ENCODE results near the gene ITGB7.

Gene ITGB7

GRCh38 chr12:53251477-53252348 is 44.7 kb upstream of the ITGB7 start (continued):
- TF ChIP-seq ZNF660 (tag by site-specific recombination; IDR thresholded peaks at IDR 0.05) (peak; percentile 9), ZNF155 (tag by site-specific recombination; IDR thresholded peaks at IDR 0.05) (no peak), INSM2 (tag by site-specific recombination; IDR thresholded peaks at IDR 0.05) (no peak; the same call in 1 of the 2 replicates), ZBTB11 (tag by site-specific recombination; conservative IDR thresholded peaks at IDR 0.05; ENCODE audit: low read depth) (peak; percentile 70), ZNF548 (tag by site-specific recombination; IDR thresholded peaks at IDR 0.05) (no peak), ZNF37A (tag by site-specific recombination; IDR thresholded peaks at IDR 0.05) (no peak), TRIM28 (IDR thresholded peaks at IDR 0.05; ENCODE audit: borderline replicate concordance, low read length) (0 out of 2 replicates have a peak, but pooled peaks have one; percentile 41), BCL11B (tag by site-specific recombination; IDR thresholded peaks at IDR 0.05; ENCODE audit: low read depth) (peak; percentile 72; the same call in 1 of the 2 replicates), GLIS1 (tag by site-specific recombination; IDR thresholded peaks at IDR 0.05) (peak; percentile 11; the same call in 1 of the 2 replicates), ZNF354C (tag by site-specific recombination; IDR thresholded peaks at IDR 0.05; ENCODE audit: borderline replicate concordance, low read depth) (no peak), AEBP2 (tag by site-specific recombination; IDR thresholded peaks at IDR 0.05; ENCODE audit: borderline replicate concordance) (no peak), BCL6B (tag by site-specific recombination; IDR thresholded peaks at IDR 0.05) (no peak), SP7 (tag by site-specific recombination; IDR thresholded peaks at IDR 0.05) (peak; percentile 73; the same call in 1 of the 2 replicates), KLF17 (tag by site-specific recombination; IDR thresholded peaks at IDR 0.05) (no peak), ZNF146 (tag by site-specific recombination; IDR thresholded peaks at IDR 0.05) (no peak), ZEB2 (tag by site-specific recombination; IDR thresholded peaks at IDR 0.05) (0 out of 2 replicates have a peak, but pooled peaks have one; percentile 56), ZNF629 (tag by site-specific recombination; IDR thresholded peaks at IDR 0.05) (peak; percentile 50; the same call in 1 of the 2 replicates), ZNF132 (tag by site-specific recombination; IDR thresholded peaks at IDR 0.05; ENCODE audit: borderline replicate concordance) (no peak), ZNF664 (tag by site-specific recombination; IDR thresholded peaks at IDR 0.05) (no peak), KLF10 (tag by site-specific recombination; IDR thresholded peaks at IDR 0.05) (peak; percentile 70)
- TF ChIP-seq, protein P1, sequence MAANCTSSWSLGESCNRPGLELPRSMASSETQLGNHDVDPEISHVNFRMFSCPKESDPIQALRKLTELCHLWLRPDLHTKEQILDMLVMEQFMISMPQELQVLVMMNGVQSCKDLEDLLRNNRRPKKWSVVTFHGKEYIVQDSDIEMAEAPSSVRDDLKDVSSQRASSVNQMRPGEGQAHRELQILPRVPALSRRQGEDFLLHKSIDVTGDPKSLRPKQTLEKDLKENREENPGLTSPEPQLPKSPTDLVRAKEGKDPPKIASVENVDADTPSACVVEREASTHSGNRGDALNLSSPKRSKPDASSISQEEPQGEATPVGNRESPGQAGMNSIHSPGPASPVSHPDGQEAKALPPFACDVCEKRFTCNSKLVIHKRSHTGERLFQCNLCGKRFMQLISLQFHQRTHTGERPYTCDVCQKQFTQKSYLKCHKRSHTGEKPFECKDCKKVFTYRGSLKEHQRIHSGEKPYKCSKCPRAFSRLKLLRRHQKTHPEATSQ (tag by site-specific recombination; IDR thresholded peaks at IDR 0.05), result peak; percentile 68; the same call in 1 of the 2 replicates
- TF ChIP-seq, protein P2, sequence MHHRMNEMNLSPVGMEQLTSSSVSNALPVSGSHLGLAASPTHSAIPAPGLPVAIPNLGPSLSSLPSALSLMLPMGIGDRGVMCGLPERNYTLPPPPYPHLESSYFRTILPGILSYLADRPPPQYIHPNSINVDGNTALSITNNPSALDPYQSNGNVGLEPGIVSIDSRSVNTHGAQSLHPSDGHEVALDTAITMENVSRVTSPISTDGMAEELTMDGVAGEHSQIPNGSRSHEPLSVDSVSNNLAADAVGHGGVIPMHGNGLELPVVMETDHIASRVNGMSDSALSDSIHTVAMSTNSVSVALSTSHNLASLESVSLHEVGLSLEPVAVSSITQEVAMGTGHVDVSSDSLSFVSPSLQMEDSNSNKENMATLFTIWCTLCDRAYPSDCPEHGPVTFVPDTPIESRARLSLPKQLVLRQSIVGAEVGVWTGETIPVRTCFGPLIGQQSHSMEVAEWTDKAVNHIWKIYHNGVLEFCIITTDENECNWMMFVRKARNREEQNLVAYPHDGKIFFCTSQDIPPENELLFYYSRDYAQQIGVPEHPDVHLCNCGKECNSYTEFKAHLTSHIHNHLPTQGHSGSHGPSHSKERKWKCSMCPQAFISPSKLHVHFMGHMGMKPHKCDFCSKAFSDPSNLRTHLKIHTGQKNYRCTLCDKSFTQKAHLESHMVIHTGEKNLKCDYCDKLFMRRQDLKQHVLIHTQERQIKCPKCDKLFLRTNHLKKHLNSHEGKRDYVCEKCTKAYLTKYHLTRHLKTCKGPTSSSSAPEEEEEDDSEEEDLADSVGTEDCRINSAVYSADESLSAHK (tag by site-specific recombination; IDR thresholded peaks at IDR 0.05), result no peak
- TF ChIP-seq, protein P3, sequence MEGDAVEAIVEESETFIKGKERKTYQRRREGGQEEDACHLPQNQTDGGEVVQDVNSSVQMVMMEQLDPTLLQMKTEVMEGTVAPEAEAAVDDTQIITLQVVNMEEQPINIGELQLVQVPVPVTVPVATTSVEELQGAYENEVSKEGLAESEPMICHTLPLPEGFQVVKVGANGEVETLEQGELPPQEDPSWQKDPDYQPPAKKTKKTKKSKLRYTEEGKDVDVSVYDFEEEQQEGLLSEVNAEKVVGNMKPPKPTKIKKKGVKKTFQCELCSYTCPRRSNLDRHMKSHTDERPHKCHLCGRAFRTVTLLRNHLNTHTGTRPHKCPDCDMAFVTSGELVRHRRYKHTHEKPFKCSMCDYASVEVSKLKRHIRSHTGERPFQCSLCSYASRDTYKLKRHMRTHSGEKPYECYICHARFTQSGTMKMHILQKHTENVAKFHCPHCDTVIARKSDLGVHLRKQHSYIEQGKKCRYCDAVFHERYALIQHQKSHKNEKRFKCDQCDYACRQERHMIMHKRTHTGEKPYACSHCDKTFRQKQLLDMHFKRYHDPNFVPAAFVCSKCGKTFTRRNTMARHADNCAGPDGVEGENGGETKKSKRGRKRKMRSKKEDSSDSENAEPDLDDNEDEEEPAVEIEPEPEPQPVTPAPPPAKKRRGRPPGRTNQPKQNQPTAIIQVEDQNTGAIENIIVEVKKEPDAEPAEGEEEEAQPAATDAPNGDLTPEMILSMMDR (tag by site-specific recombination; IDR thresholded peaks at IDR 0.05), result peak; percentile 92
